ENCODE measurements around the gene TMEM63A.

GRCh38 chr1:225846331-225847310 is 35.6 kb downstream of the TMEM63A start:
- TF ChIP-seq CTCF (IDR thresholded peaks at IDR 0.05) (no peak), POLR2A (IDR thresholded peaks at IDR 0.05) (no peak)

Measured in heart left ventricle (tissue), 13 donors.